H1 (cell line): ENCODE data around the gene HLA-DOB. TPM values are rescaled to one million over a fixed set of nuclear protein-coding genes. Genes with fewer than 3 reads are reported as not detected.
A peak's percentile ranks its signal among the peaks of the same experiment; 100 is the strongest.

Source experiments
- CTCF ChIA-PET: fragments of 300-600 bp; sonication (Branson Sonifier 250); formaldehyde crosslinking; loops from one replicate; lab custom pipeline; 2021; ENCODE audit not compliant: partially characterized antibody; lab: Charles Lee
- POLR2A ChIA-PET: fragments of 300-600 bp; sonication (Branson Sonifier 250); formaldehyde crosslinking; loops from one replicate; lab custom pipeline; 2021; ENCODE audit warnings: inconsistent platforms; ENCODE audit not compliant: partially characterized antibody; lab: Charles Lee
- DNase-seq, 2 experiments: peaks; one replicate each; pipeline versions ENCODE4 v3.0.0 to v3.0.0-alpha.2; 2010 to 2022; ENCODE audit warnings: low spot score in 2 of 2, low read depth in 1 of 2, mixed read lengths in 1 of 2
- FAIRE-seq: peaks from 2 replicates; lab custom pipeline; 2011; peaks lifted over from hg19 to GRCh38; lab: Jason Lieb, UNC
- H2AFZ ChIP-seq: 2 replicates; pipeline ENCODE4 v1.8.1; 2012; ENCODE audit warnings: low read length, inconsistent platforms
- H2AK5ac ChIP-seq: 2 replicates; pipeline ENCODE4 v1.6.1; 2013; ENCODE audit warnings: low read depth, low read length
- H2BK120ac ChIP-seq: replicated peaks from 2 replicates; pipeline ENCODE3; 2013; ENCODE audit warnings: low read depth, low read length, inconsistent platforms
- H2BK12ac ChIP-seq: 2 replicates; pipeline ENCODE4 v1.6.1; 2013; ENCODE audit warnings: low read depth, low read length
- H2BK15ac ChIP-seq: 2 replicates; pipeline ENCODE4 v1.6.1; 2013; ENCODE audit warnings: low read length
- H2BK20ac ChIP-seq: 2 replicates; pipeline ENCODE4 v1.6.1; 2013; ENCODE audit warnings: low read length
- H2BK5ac ChIP-seq: 2 replicates; pipeline ENCODE4 v1.6.1; 2013; ENCODE audit warnings: low read depth, low read length
- H3K14ac ChIP-seq: 2 replicates; pipeline ENCODE4 v1.6.1; 2013; ENCODE audit warnings: inconsistent platforms; ENCODE audit not compliant: insufficient read length
- H3K18ac ChIP-seq: 2 replicates; pipeline ENCODE4 v1.6.1; 2013; ENCODE audit warnings: low read length; ENCODE audit errors: extremely low read depth
- H3K23ac ChIP-seq: 2 replicates; pipeline ENCODE4 v1.6.1; 2013; ENCODE audit warnings: inconsistent platforms; ENCODE audit not compliant: insufficient read length
- H3K23me2 ChIP-seq: 2 replicates; pipeline ENCODE4 v1.6.1; 2013; ENCODE audit warnings: low read depth, low read length
- H3K27ac ChIP-seq: 2 replicates; pipeline ENCODE4 v1.6.1; 2011; ENCODE audit warnings: low read depth, low read length, inconsistent platforms
- H3K27me3 ChIP-seq, 4 experiments: replicated peaks in 1 of 4; 1 replicate in 1 of 4; 2 replicates in 3 of 4; pipeline versions ENCODE4 v1.6.1 to v1.8.1; 2011 to 2013; ENCODE audit warnings: low read length in 3 of 4, mild to moderate bottlenecking in 3 of 4, inconsistent platforms in 2 of 4, mixed read lengths in 2 of 4, moderate library complexity in 1 of 4; ENCODE audit not compliant: control insufficient read depth in 3 of 4, insufficient read depth in 3 of 4; ENCODE audit errors: extremely low read depth in 1 of 4
- H3K36me3 ChIP-seq, 4 experiments: 2 replicates each; pipeline versions ENCODE4 v1.6.1 to v1.8.1; 2011 to 2013; ENCODE audit warnings: mild to moderate bottlenecking in 4 of 4, low read length in 3 of 4, moderate library complexity in 2 of 4, control low read depth in 1 of 4, inconsistent platforms in 1 of 4; ENCODE audit not compliant: insufficient read depth in 4 of 4, control insufficient read depth in 2 of 4
- H3K4ac ChIP-seq: replicated peaks from 2 replicates; pipeline ENCODE3; 2013; ENCODE audit warnings: low read length, low read depth, mixed read lengths, inconsistent platforms; ENCODE audit not compliant: insufficient read length
- H3K4me1 ChIP-seq, 4 experiments: replicated peaks in 1 of 4; 1 replicate in 1 of 4; 2 replicates in 3 of 4; pipeline versions ENCODE4 v1.6.1 to v1.8.1; 2011 to 2013; ENCODE audit warnings: low read length in 3 of 4, inconsistent platforms in 2 of 4, mixed read lengths in 1 of 4; ENCODE audit not compliant: insufficient read depth in 4 of 4, control insufficient read depth in 3 of 4
- H3K4me2 ChIP-seq, 2 experiments: 2 replicates each; pipeline versions ENCODE4 v1.6.1 to v1.8.1; 2011 to 2013; ENCODE audit warnings: low read depth in 2 of 2, low read length in 2 of 2, control low read depth in 1 of 2, inconsistent platforms in 1 of 2, mild to moderate bottlenecking in 1 of 2; ENCODE audit not compliant: insufficient read depth in 1 of 2
- H3K4me3 ChIP-seq, 4 experiments: fragments of 200-600, 300-600 bp in 1 of 4; sonication (generic), shearing (Covaris generic), sonication (Bioruptor Twin) in 1 of 4; 2 replicates each; pipeline versions ENCODE4 v1.5.1 to v1.8.1; 2011 to 2016; ENCODE audit warnings: low read length in 4 of 4, low read depth in 3 of 4, control low read depth in 2 of 4, inconsistent platforms in 2 of 4, mild to moderate bottlenecking in 2 of 4, mixed read lengths in 1 of 4, moderate library complexity in 1 of 4; ENCODE audit not compliant: insufficient read depth in 2 of 4; ENCODE audit errors: extremely low read depth in 1 of 4
- H3K56ac ChIP-seq: replicated peaks from 2 replicates; pipeline ENCODE3; 2013; ENCODE audit warnings: low read depth, mild to moderate bottlenecking, mixed read lengths, low read length, inconsistent platforms; ENCODE audit not compliant: insufficient read length
- H3K79me1 ChIP-seq: 2 replicates; pipeline ENCODE4 v1.6.1; 2013; ENCODE audit warnings: low read depth, low read length, control low read depth
- H3K79me2 ChIP-seq, 2 experiments: 2 replicates each; pipeline versions ENCODE4 v1.6.1 to v1.8.1; 2012 to 2013; ENCODE audit warnings: low read length in 2 of 2, mild to moderate bottlenecking in 2 of 2, inconsistent platforms in 1 of 2; ENCODE audit not compliant: insufficient read depth in 2 of 2, control insufficient read depth in 1 of 2
- H3K9ac ChIP-seq, 4 experiments: replicated peaks in 1 of 4; 1 replicate in 1 of 4; 2 replicates in 3 of 4; pipeline versions ENCODE4 v1.6.1 to v1.8.1; 2011 to 2013; ENCODE audit warnings: low read depth in 3 of 4, low read length in 3 of 4, control low read depth in 2 of 4, mild to moderate bottlenecking in 2 of 4, moderate library complexity in 2 of 4, inconsistent platforms in 1 of 4; ENCODE audit errors: extremely low read depth in 1 of 4
- H3K9me3 ChIP-seq, 2 experiments: 2 replicates each; pipeline versions ENCODE4 v1.6.1 to v1.8.1; 2012 to 2013; ENCODE audit warnings: mild to moderate bottlenecking in 2 of 2, moderate library complexity in 2 of 2, control low read depth in 1 of 2, inconsistent platforms in 1 of 2, low read depth in 1 of 2, low read length in 1 of 2, mixed read lengths in 1 of 2; ENCODE audit not compliant: insufficient read depth in 2 of 2
- H4K20me1 ChIP-seq, 2 experiments: replicated peaks in 1 of 2; 2 replicates each; pipeline versions ENCODE3 to v1.8.1; 2011 to 2013; ENCODE audit warnings: inconsistent platforms in 2 of 2, low read length in 2 of 2, mild to moderate bottlenecking in 1 of 2; ENCODE audit not compliant: insufficient read depth in 2 of 2, control insufficient read depth in 1 of 2
- H4K5ac ChIP-seq: 2 replicates; pipeline ENCODE4 v1.6.1; 2013; ENCODE audit warnings: low read length, low read depth, mixed read lengths, inconsistent platforms; ENCODE audit not compliant: insufficient read length
- H4K8ac ChIP-seq: 2 replicates; pipeline ENCODE4 v1.8.0; 2013; ENCODE audit warnings: mild to moderate bottlenecking, moderate library complexity, low read length, inconsistent platforms; ENCODE audit not compliant: insufficient read depth; ENCODE audit errors: extremely low read depth
- H4K91ac ChIP-seq: replicated peaks from 2 replicates; pipeline ENCODE3; 2013; ENCODE audit warnings: low read length, mixed read lengths, inconsistent platforms; ENCODE audit not compliant: insufficient read length
- CBX5 ChIP-seq: fragments of 300-800, 300-1000 bp; sonication (generic); IDR thresholded peaks from 2 replicates; pipeline ENCODE4 v1.7.1; 2016; ENCODE audit warnings: antibody characterized with exemption, low read length, low read depth
- CHD2 ChIP-seq: IDR thresholded peaks from 2 replicates; pipeline ENCODE4 v1.6.1; 2012; ENCODE audit warnings: low read length, improper control_type of control experiment
- HDAC6 ChIP-seq: IDR thresholded peaks from one replicate; pipeline ENCODE4 v1.7.1; 2012; ENCODE audit warnings: low read depth, mild to moderate bottlenecking, inconsistent platforms, low read length, moderate library complexity
- KDM4A ChIP-seq: IDR thresholded peaks from one replicate; pipeline ENCODE4 v1.7.1; 2012; ENCODE audit warnings: low read depth, mild to moderate bottlenecking, moderate library complexity, low read length, inconsistent platforms; ENCODE audit not compliant: severe bottlenecking
- MAFK ChIP-seq: IDR thresholded peaks from 2 replicates; pipeline ENCODE4 v1.6.1; 2012; ENCODE audit warnings: low read depth, mild to moderate bottlenecking, improper control_type of control experiment, low read length
- RBBP5 ChIP-seq: IDR thresholded peaks from 2 replicates; pipeline ENCODE4 v1.7.1; 2012; ENCODE audit warnings: low read depth, mild to moderate bottlenecking, inconsistent platforms, low read length, moderate library complexity, borderline replicate concordance
- RFX5 ChIP-seq: IDR thresholded peaks from 2 replicates; pipeline ENCODE4 v1.6.1; 2011; ENCODE audit warnings: low read depth, low read length, improper control_type of control experiment, borderline replicate concordance
- SIRT6 ChIP-seq: IDR thresholded peaks from one replicate; pipeline ENCODE4 v1.7.1; 2012; ENCODE audit warnings: low read length, inconsistent platforms
- SP1 ChIP-seq: IDR thresholded peaks from 2 replicates; pipeline ENCODE4 v1.6.1; 2011; ENCODE audit warnings: low read depth, low read length
- TAF1 ChIP-seq: IDR thresholded peaks from 2 replicates; pipeline ENCODE4 v1.6.1; 2011; ENCODE audit warnings: mild to moderate bottlenecking, low read depth, low read length
- WGBS, 2 experiments: shearing (Covaris generic) in 1 of 2; methylation state at CpG; one replicate each; pipeline versions ENCODE4 v1.1.6 to v1.1.7; 2013 to 2015; ENCODE audit warnings: low lambda C conversion rate in 2 of 2, mixed read lengths in 2 of 2, inconsistent platforms in 1 of 2, low coverage in 1 of 2, missing lambda C conversion rate in 1 of 2; ENCODE audit not compliant: insufficient replicate concordance in 2 of 2, insufficient coverage in 1 of 2, insufficient read length in 1 of 2; ENCODE audit errors: extremely low coverage in 1 of 2, missing lambda C conversion rate in 1 of 2; 5-methylcytosine and 5-hydroxymethylcytosine counted together
- polyA plus RNA-seq, 7 experiments: library from polyadenylated mRNA; depleted of rRNA in 3 of 7; stranded (reverse) in 5 of 7; unstranded in 2 of 7; fragments of >200 nt in 5 of 7; fragments of 200-250 nt in 2 of 7; gene quantifications; 1 replicate in 5 of 7; 2 replicates in 1 of 7; 4 replicates in 1 of 7; pipeline versions ENCODE4 v1.2.1 to v1.2.3, GENCODE V29; 2011 to 2013; ENCODE audit warnings: missing spikeins in 2 of 7, mixed read lengths in 2 of 7
- total RNA-seq: library from RNA; stranded (reverse); fragmentation: NEBNext Ultra II Directional; extraction: Animal tissue kit (Norgen Biotek cat#: 25700); gene quantifications from 2 replicates; pipeline ENCODE4 v1.2.1, GENCODE V29; 2021
- TF ChIP-seq, protein P1 (sequence below): IDR thresholded peaks from 2 replicates; pipeline ENCODE4 v1.6.1; 2012; ENCODE audit warnings: low read length, inconsistent platforms
- TF ChIP-seq, protein P2 (sequence below): IDR thresholded peaks from 2 replicates; pipeline ENCODE4 v1.6.1; 2011; ENCODE audit warnings: low read depth, mild to moderate bottlenecking, low read length; ENCODE audit not compliant: insufficient read depth

Gene HLA-DOB
- total and polyA plus RNA-seq, 2 of the 8 experiments (the other 6 are each of a cell fraction or from before 2014, with no cell fraction given) = 0.35 TPM; not detected in 1

- H3K14ac ChIP-seq = no peak overlapping the region
- no peak overlapping the region for H2BK15ac ChIP-seq
- peaks cover 8% of the 10 kb centered on the region; the same call in 1 of the 2 replicates for H3K23me2 ChIP-seq
- H3K4ac ChIP-seq = no peak overlapping the region
- H3K9ac ChIP-seq = no peak overlapping the region
- POLR2A ChIA-PET = interaction anchor here (1.2 to 2.6 kb wide), 2 partner anchors 19 to 113 kb away, joined by 4 to 10 read pairs; partner anchors contain the start of gene TAP2
- DNase-seq = no peak
- H3K36me3 ChIP-seq = no peaks in the 10 kb centered on the region
- no peak overlapping the region for H3K4me2 ChIP-seq
- no peak overlapping the region for H2BK20ac ChIP-seq
- no peak overlapping the region for H3K23ac ChIP-seq
- H4K5ac ChIP-seq = no peak overlapping the region
- H2AFZ ChIP-seq = no peak overlapping the region
- H2BK120ac ChIP-seq = no peak overlapping the region
- FAIRE-seq = no peak
- H4K8ac ChIP-seq = peak overlapping the region; percentile 65; the same call in 1 of the 2 replicates
- no peak overlapping the region for H3K56ac ChIP-seq
- no peak overlapping the region for H2BK12ac ChIP-seq
- H2BK5ac ChIP-seq = no peak overlapping the region
- no peaks in the 10 kb centered on the region for H4K20me1 ChIP-seq
- H3K27me3 ChIP-seq = peaks cover 2 to 22% (median 18%) of the 10 kb centered on the region in 4 experiments
- peaks cover 0 to 6% (median 1%) of the 10 kb centered on the region in 4 experiments; a peak in 6 of 7 replicates for H3K4me1 ChIP-seq
- H2AK5ac ChIP-seq = no peak overlapping the region
- no peaks in the 10 kb centered on the region for H3K79me1 ChIP-seq
- no peak overlapping the region for H4K91ac ChIP-seq
- H3K4me3 ChIP-seq = no peak overlapping the region
- no peak overlapping the region for H3K18ac ChIP-seq
- CTCF ChIA-PET = interaction anchor here (0.6 to 19.9 kb wide), 7 partner anchors 10 to 95 kb away, joined by 4 to 402 read pairs (median 5); partner anchors contain the start of genes HLA-DMA, PSMB8 and TAP2
- H3K9me3 ChIP-seq = no peaks in the 10 kb centered on the region
- H3K27ac ChIP-seq = no peak overlapping the region
- H3K79me2 ChIP-seq = no peaks in the 10 kb centered on the region
- 78% methylated on average over 5 of the region's 5 CpGs; no CpG with 5 or more reads in 1 of the 2 experiments for WGBS, 2 experiments
- TF ChIP-seq CBX5 (no peak), RFX5 (no peak), RBBP5 (no peak), MAFK (no peak), SIRT6 (no peak), CHD2 (no peak), TAF1 (no peak), SP1 (no peak), HDAC6 (no peak), KDM4A (no peak)
- TF ChIP-seq, protein P1, sequence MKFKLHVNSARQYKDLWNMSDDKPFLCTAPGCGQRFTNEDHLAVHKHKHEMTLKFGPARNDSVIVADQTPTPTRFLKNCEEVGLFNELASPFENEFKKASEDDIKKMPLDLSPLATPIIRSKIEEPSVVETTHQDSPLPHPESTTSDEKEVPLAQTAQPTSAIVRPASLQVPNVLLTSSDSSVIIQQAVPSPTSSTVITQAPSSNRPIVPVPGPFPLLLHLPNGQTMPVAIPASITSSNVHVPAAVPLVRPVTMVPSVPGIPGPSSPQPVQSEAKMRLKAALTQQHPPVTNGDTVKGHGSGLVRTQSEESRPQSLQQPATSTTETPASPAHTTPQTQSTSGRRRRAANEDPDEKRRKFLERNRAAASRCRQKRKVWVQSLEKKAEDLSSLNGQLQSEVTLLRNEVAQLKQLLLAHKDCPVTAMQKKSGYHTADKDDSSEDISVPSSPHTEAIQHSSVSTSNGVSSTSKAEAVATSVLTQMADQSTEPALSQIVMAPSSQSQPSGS = no peak
- TF ChIP-seq, protein P2, sequence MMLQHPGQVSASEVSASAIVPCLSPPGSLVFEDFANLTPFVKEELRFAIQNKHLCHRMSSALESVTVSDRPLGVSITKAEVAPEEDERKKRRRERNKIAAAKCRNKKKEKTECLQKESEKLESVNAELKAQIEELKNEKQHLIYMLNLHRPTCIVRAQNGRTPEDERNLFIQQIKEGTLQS = no peak
Measured at GRCh38 chr6:32858194-32858593, 41.4 kb upstream of the HLA-DOB start.
